ENCODE measurements around the gene UCP2. TPM values are rescaled to one million over a fixed set of nuclear protein-coding genes. Genes with fewer than 3 reads are reported as not detected.
A peak's percentile ranks its signal among the peaks of the same experiment; 100 is the strongest.

Gene UCP2
- total and polyA plus RNA-seq, 2 donors, result 31.4 to 119 TPM

- peaks cover 29 to 32% of the 10 kb centered on the region in 2 donors for H3K36me3 ChIP-seq (ENCODE audit: control insufficient read depth in 2 of 2, insufficient read depth in 2 of 2, low read length in 1 of 2)
- no peak overlapping the region for H3K27ac ChIP-seq (ENCODE audit: low read depth in 1 of 2, low read length in 1 of 2)
- no peak for DNase-seq (ENCODE audit: low read depth in 6 of 9, low spot score in 9 of 9)
- WGBS, result 96% methylated on average over 8 of the region's 8 CpGs
- no peaks in the 10 kb centered on the region for H3K27me3 ChIP-seq (ENCODE audit: control insufficient read depth in 2 of 2, insufficient read depth in 1 of 2, low read length in 1 of 2)
- no peaks in the 10 kb centered on the region for H3K9me3 ChIP-seq (ENCODE audit: control insufficient read depth in 2 of 2, insufficient read depth in 1 of 2, low read length in 1 of 2)
- peaks cover 16 to 30% of the 10 kb centered on the region in 2 donors for H3K4me1 ChIP-seq (ENCODE audit: control insufficient read depth in 2 of 2, insufficient read depth in 2 of 2, low read length in 2 of 2)
- H3K4me3 ChIP-seq (ENCODE audit: low read length in 2 of 2), result no peak overlapping the region
These were observed 17.1 kb upstream of the UCP2 start for GRCh38 chr11:73999581-74000306.

DNA sequence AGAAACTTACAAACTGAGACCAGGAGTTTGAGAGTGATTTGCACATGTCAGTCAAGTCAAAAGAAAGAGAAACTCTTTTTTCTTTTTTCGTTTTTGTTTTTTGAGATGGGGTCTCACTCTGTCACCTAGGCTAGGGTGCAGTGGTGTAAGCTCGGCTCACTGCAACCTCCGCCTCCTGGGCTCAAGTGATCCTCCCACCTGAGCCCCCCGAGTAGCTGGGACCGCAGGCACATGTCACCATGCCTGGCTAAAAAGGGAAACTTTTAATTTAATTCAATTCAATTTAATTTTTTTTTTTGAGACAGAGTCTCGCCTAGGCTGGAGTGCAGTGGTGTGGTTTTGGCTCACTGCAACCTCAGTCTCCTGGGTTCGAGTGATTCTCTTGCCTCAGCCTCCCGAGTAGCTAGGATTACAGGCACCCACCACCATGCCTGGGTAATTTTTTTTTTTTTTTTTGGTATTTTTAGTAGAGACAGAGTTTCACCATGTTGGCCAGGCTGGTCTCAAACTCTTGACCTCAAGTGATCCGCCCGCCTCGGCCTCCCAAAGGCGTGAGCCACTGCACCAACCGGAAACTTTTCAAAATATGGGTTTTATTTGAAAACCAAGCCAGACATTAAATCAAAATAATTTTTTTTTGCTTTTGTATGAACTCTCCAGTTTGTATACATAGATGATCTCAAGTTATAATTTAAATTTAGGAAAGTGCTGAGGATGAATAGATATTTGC, 16.4 kb upstream of the UCP2 start:
- Histone ChIP-seq H3K4me3 (ENCODE audit: low read length in 2 of 2) (no peak overlapping the region), H3K27ac (ENCODE audit: low read depth in 1 of 2, low read length in 1 of 2) (no peak overlapping the region), H3K9me3 (ENCODE audit: control insufficient read depth in 2 of 2, insufficient read depth in 1 of 2, low read length in 1 of 2) (no peaks in the 10 kb centered on the region), H3K4me1 (ENCODE audit: control insufficient read depth in 2 of 2, insufficient read depth in 2 of 2, low read length in 2 of 2) (peaks cover 14 to 23% of the 10 kb centered on the region in 2 donors), H3K27me3 (ENCODE audit: control insufficient read depth in 2 of 2, insufficient read depth in 1 of 2, low read length in 1 of 2) (no peaks in the 10 kb centered on the region), H3K36me3 (ENCODE audit: control insufficient read depth in 2 of 2, insufficient read depth in 2 of 2, low read length in 1 of 2) (peaks cover 25 to 26% of the 10 kb centered on the region in 2 donors)
- no peak for DNase-seq (ENCODE audit: low read depth in 6 of 9, low spot score in 9 of 9)
- WGBS, result 95% methylated on average over 13 of the region's 13 CpGs

- Histone ChIP-seq H3K4me3 (ENCODE audit: low read length in 2 of 2) (no peak overlapping the region), H3K4me1 (ENCODE audit: control insufficient read depth in 2 of 2, insufficient read depth in 2 of 2, low read length in 2 of 2) (peaks cover 14 to 22% of the 10 kb centered on the region in 2 donors), H3K9me3 (ENCODE audit: control insufficient read depth in 2 of 2, insufficient read depth in 1 of 2, low read length in 1 of 2) (no peaks in the 10 kb centered on the region), H3K36me3 (ENCODE audit: control insufficient read depth in 2 of 2, insufficient read depth in 2 of 2, low read length in 1 of 2) (peaks cover 9 to 12% of the 10 kb centered on the region in 2 donors), H3K27me3 (ENCODE audit: control insufficient read depth in 2 of 2, insufficient read depth in 1 of 2, low read length in 1 of 2) (no peaks in the 10 kb centered on the region), H3K27ac (ENCODE audit: low read depth in 1 of 2, low read length in 1 of 2) (no peak overlapping the region)
- no peak for DNase-seq (ENCODE audit: low read depth in 6 of 9, low spot score in 9 of 9)
- WGBS, result 85% methylated on average over 6 of the region's 6 CpGs
These were observed 14.6 kb upstream of the UCP2 start for GRCh38 chr11:73997120-73997770.

DNA sequence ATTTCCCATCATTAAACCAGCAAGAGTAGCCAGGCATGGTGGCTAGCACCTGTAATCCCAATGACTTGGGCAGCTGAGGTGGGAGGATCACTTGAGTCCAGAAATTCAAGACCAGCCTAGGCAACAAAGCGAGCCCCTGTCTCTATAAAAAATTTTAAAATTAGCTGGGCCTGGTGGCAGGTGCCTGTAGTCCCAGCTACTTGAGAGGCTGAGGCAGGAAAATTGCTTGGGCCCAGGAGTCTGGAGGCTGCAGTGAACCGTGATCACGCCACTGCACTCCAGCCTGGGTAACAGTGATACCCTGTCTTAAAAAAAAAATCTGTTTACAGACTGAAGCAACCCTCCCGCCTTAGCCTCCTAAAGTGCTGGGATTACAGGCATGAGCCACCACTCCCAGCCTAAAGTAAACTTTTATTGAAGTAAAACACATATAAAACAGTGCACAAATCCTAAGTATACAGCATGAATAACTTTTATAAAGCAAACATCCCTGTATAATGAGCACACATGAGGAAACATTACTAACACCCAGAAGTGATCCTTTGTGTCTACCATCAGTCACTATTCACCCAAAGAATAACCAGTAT, 13.6 kb upstream of the UCP2 start:
- H3K4me1 ChIP-seq (ENCODE audit: control insufficient read depth in 2 of 2, insufficient read depth in 2 of 2, low read length in 2 of 2), result peaks cover 14 to 24% of the 10 kb centered on the region in 2 donors
- no peak overlapping the region for H3K4me3 ChIP-seq (ENCODE audit: low read length in 2 of 2)
- H3K9me3 ChIP-seq (ENCODE audit: control insufficient read depth in 2 of 2, insufficient read depth in 1 of 2, low read length in 1 of 2), result no peaks in the 10 kb centered on the region
- no peaks in the 10 kb centered on the region for H3K27me3 ChIP-seq (ENCODE audit: control insufficient read depth in 2 of 2, insufficient read depth in 1 of 2, low read length in 1 of 2)
- peaks cover 6 to 7% of the 10 kb centered on the region in 2 donors for H3K36me3 ChIP-seq (ENCODE audit: control insufficient read depth in 2 of 2, insufficient read depth in 2 of 2, low read length in 1 of 2)
- peak overlapping the region; percentile 76 to 93 for H3K27ac ChIP-seq (ENCODE audit: low read depth in 1 of 2, low read length in 1 of 2)
- WGBS, result 90% methylated on average over 4 of the region's 4 CpGs
- no peak for DNase-seq (ENCODE audit: low read depth in 6 of 9, low spot score in 9 of 9)

DNA sequence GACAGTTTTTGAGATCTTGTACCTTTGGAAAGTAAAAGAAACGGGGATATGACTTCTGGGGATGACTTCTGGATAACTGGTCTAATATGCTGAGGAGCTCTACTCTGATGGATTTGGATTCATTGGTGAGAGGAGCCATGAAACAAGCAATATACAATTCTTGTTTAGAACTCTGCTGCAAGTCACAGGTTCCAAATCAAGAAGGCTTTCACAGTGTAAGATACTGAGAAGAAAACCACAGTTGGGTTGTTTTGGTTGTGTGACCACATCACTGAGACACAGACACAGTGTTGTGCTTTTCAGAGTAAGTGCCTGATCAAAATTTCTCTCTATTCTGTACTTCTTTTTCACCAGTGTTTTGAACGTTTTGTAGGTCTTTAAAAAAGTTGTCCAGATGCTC, 13.1 kb upstream of the UCP2 start:
- Histone ChIP-seq H3K36me3 (ENCODE audit: control insufficient read depth in 2 of 2, insufficient read depth in 2 of 2, low read length in 1 of 2) (peaks cover under 1 to 3% of the 10 kb centered on the region in 2 donors), H3K9me3 (ENCODE audit: control insufficient read depth in 2 of 2, insufficient read depth in 1 of 2, low read length in 1 of 2) (no peaks in the 10 kb centered on the region), H3K27ac (ENCODE audit: low read depth in 1 of 2, low read length in 1 of 2) (peak overlapping the region; percentile 76 to 93), H3K27me3 (ENCODE audit: control insufficient read depth in 2 of 2, insufficient read depth in 1 of 2, low read length in 1 of 2) (no peaks in the 10 kb centered on the region), H3K4me1 (ENCODE audit: control insufficient read depth in 2 of 2, insufficient read depth in 2 of 2, low read length in 2 of 2) (peaks cover 14 to 28% of the 10 kb centered on the region in 2 donors), H3K4me3 (ENCODE audit: low read length in 2 of 2) (no peak overlapping the region)
- 52% methylated on average over 2 of the region's 2 CpGs for WGBS
- DNase-seq (ENCODE audit: low read depth in 6 of 9, low spot score in 9 of 9), result peak in 5 of 9 donors; percentile 59 to 89 (median 61)

DNA sequence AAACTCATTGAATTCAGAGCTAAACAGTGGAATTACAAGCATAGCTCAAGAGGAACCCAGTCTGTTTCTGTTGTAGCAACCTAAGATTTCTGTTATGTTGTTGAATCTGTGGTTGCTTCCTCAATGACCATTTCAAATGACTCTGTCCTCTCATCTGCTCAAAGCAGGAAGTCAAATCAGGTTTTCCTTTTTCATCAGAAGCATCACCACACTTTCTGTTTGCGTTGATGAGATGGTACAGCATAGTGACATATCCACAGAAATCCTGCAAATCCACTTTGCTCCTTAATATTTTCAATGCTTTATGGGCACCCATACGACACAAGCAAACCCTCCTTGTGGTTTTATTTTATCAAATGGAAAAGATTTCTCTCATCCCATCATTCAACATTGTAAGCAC, 12.6 kb upstream of the UCP2 start:
- no peaks in the 10 kb centered on the region for H3K36me3 ChIP-seq (ENCODE audit: control insufficient read depth in 2 of 2, insufficient read depth in 2 of 2, low read length in 1 of 2)
- peaks cover 14 to 28% of the 10 kb centered on the region in 2 donors for H3K4me1 ChIP-seq (ENCODE audit: control insufficient read depth in 2 of 2, insufficient read depth in 2 of 2, low read length in 2 of 2)
- no peaks in the 10 kb centered on the region for H3K27me3 ChIP-seq (ENCODE audit: control insufficient read depth in 2 of 2, insufficient read depth in 1 of 2, low read length in 1 of 2)
- no peak overlapping the region for H3K4me3 ChIP-seq (ENCODE audit: low read length in 2 of 2)
- peak in 3 of 9 donors; percentile 44 to 84 (median 62) for DNase-seq (ENCODE audit: low read depth in 6 of 9, low spot score in 9 of 9)
- no peaks in the 10 kb centered on the region for H3K9me3 ChIP-seq (ENCODE audit: control insufficient read depth in 2 of 2, insufficient read depth in 1 of 2, low read length in 1 of 2)
- H3K27ac ChIP-seq (ENCODE audit: low read depth in 1 of 2, low read length in 1 of 2), result peak overlapping the region; percentile 75 to 76
- 39% methylated on average over 2 of the region's 2 CpGs for WGBS

- H3K27ac ChIP-seq (ENCODE audit: low read depth in 1 of 2, low read length in 1 of 2), result no peak overlapping the region
These were observed 8.9 kb upstream of the UCP2 start for GRCh38 chr11:73991471-73992006.

DNA sequence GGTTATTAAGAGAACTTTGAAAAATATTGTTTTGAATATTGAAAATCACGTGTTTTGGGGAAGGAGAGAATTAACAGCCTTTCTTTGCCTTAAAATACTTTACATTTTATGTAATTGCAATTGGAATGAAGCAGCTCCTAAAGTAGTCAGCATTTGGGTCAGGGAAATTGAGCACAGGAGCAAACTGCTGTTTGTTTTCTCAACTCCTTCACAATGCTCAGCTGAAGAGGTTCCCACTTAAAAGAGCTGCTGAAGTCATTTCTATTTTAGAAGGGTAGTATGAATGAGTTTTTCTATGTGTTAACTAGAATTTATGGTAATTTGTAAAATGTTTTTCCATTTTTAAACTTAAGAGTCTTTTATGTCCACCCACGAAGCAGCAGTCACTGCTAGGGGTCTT, 8.1 kb upstream of the UCP2 start:
- Histone ChIP-seq H3K9me3 (ENCODE audit: control insufficient read depth in 2 of 2, insufficient read depth in 1 of 2, low read length in 1 of 2) (no peaks in the 10 kb centered on the region), H3K4me3 (ENCODE audit: low read length in 2 of 2) (no peak overlapping the region), H3K27me3 (ENCODE audit: control insufficient read depth in 2 of 2, insufficient read depth in 1 of 2, low read length in 1 of 2) (no peaks in the 10 kb centered on the region), H3K4me1 (ENCODE audit: control insufficient read depth in 2 of 2, insufficient read depth in 2 of 2, low read length in 2 of 2) (peaks cover 7 to 9% of the 10 kb centered on the region in 2 donors), H3K36me3 (ENCODE audit: control insufficient read depth in 2 of 2, insufficient read depth in 2 of 2, low read length in 1 of 2) (no peaks in the 10 kb centered on the region), H3K27ac (ENCODE audit: low read depth in 1 of 2, low read length in 1 of 2) (no peak overlapping the region)
- DNase-seq (ENCODE audit: low read depth in 6 of 9, low spot score in 9 of 9), result no peak
- 91% methylated on average over 2 of the region's 2 CpGs for WGBS

More at GRCh38 chr11:73991471-73992006, 8.9 kb upstream of the UCP2 start:
- no peak for DNase-seq (ENCODE audit: low read depth in 6 of 9, low spot score in 9 of 9)
- no peaks in the 10 kb centered on the region for H3K36me3 ChIP-seq (ENCODE audit: control insufficient read depth in 2 of 2, insufficient read depth in 2 of 2, low read length in 1 of 2)
- no peaks in the 10 kb centered on the region for H3K27me3 ChIP-seq (ENCODE audit: control insufficient read depth in 2 of 2, insufficient read depth in 1 of 2, low read length in 1 of 2)
- H3K4me1 ChIP-seq (ENCODE audit: control insufficient read depth in 2 of 2, insufficient read depth in 2 of 2, low read length in 2 of 2), result peaks cover 14 to 15% of the 10 kb centered on the region in 2 donors
- H3K4me3 ChIP-seq (ENCODE audit: low read length in 2 of 2), result no peak overlapping the region
- WGBS, result 94% methylated on average over 6 of the region's 6 CpGs
- H3K9me3 ChIP-seq (ENCODE audit: control insufficient read depth in 2 of 2, insufficient read depth in 1 of 2, low read length in 1 of 2), result no peaks in the 10 kb centered on the region

Data from thymus (tissue), 11 donors.